ENCODE data around the gene ZPLD1. TPM values are rescaled to one million over a fixed set of nuclear protein-coding genes. Genes with fewer than 3 reads are reported as not detected.

ZPLD1 gene
- total RNA-seq, 1 experiment from 2014 or later = not detected

DNA sequence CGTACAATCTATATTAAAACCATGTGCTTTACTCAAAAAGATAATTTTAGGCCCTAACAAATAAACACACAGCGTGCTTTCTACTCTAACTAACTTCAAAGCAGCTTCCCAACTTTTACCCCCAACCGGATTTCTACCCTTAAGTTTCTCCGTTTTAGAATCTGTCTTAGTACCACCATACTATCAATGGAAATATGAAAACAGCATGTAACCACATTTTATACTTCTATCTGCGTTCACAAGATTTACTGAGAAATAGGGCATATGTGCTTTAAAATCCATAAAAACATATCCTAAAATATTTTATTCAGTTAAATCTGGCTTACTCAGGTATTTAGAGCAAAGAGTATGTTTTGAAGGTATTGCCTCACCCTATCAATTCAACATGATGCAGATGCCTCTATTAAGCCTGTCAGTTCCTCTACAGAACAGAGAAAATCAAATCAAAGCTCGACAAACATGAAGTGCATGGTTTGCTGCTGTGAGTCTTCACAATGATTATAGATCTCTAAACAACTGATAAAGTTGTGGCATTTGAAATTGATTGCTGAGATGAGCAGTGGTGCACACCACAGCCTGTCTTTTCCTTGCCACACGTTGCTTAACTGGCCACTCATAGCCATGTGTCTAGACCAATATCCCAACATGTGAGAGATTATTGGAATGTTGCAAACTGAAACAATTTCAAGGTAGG lies 44.5 kb upstream of the ZPLD1 start:
- Histone ChIP-seq H4K20me1 (ENCODE audit: insufficient read depth) (no peaks in the 10 kb centered on the region), H3K36me3 (ENCODE audit: control insufficient read depth in 1 of 2, insufficient read depth in 2 of 2, low read length in 2 of 2) (no peaks in the 10 kb centered on the region), H3K9me3 (ENCODE audit: control insufficient read depth in 1 of 2, insufficient read depth in 1 of 2, low read depth in 1 of 2, low read length in 2 of 2) (no peaks in the 10 kb centered on the region), H3K4me3 (replicated peaks in 1 of 2; ENCODE audit: low read depth in 1 of 2, low read length in 2 of 2) (no peak overlapping the region), H3K9ac (ENCODE audit: low read length) (no peak overlapping the region), H3K4me2 (ENCODE audit: low read length) (no peak overlapping the region), H3K79me2 (ENCODE audit: insufficient read depth, low read length) (no peaks in the 10 kb centered on the region), H3K27ac (ENCODE audit: low read depth, low read length) (no peak overlapping the region), H3K27me3 (ENCODE audit: insufficient read depth, low read length) (no peaks in the 10 kb centered on the region), H3K9me2 (ENCODE audit: insufficient read depth) (no peaks in the 10 kb centered on the region), H3K4me1 (ENCODE audit: control insufficient read depth in 1 of 2, insufficient read depth in 2 of 2, low read length in 2 of 2) (peaks cover 0 to 4% of the 10 kb centered on the region in 2 experiments; a peak in 2 of 4 replicates), H2AFZ (ENCODE audit: low read depth, low read length, poor library complexity, severe bottlenecking) (no peak overlapping the region)
- DNase-seq (ENCODE audit: low read depth, low spot score) = no peak
- intact Hi-C loops (cut with micrococcal nuclease) = no loop called here
- ChIA-PET CTCF (no interaction called here), RAD21 (ENCODE audit: low non-redundant PET in 1 of 2, low total read pairs in 2 of 2, uncharacterized antibody in 2 of 2, unreplicated experiment in 2 of 2) (no interaction called here), POLR2A (no interaction called here)
- BruUV-seq (replicated peaks) = no TSS peak
- no peak for ATAC-seq
- TF ChIP-seq ATF3 (IDR thresholded peaks at IDR 0.05) (no peak), POLR2AphosphoS5 (IDR thresholded peaks at IDR 0.05; ENCODE audit: low read depth, low read length) (no peak), SRF (IDR thresholded peaks at IDR 0.05; ENCODE audit: low read depth) (no peak), ZFX (IDR thresholded peaks at IDR 0.05) (no peak), FOSL1 (IDR thresholded peaks at IDR 0.05; ENCODE audit: low read depth) (no peak), POLR2A (IDR thresholded peaks at IDR 0.05; ENCODE audit: borderline replicate concordance, extremely low read depth, insufficient read depth, insufficient read length) (no peak), EZH2 (IDR thresholded peaks at IDR 0.05) (no peak)
- TF ChIP-seq, protein P1, sequence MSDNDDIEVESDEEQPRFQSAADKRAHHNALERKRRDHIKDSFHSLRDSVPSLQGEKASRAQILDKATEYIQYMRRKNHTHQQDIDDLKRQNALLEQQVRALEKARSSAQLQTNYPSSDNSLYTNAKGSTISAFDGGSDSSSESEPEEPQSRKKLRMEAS (IDR thresholded peaks at IDR 0.05) = no peak

DNA sequence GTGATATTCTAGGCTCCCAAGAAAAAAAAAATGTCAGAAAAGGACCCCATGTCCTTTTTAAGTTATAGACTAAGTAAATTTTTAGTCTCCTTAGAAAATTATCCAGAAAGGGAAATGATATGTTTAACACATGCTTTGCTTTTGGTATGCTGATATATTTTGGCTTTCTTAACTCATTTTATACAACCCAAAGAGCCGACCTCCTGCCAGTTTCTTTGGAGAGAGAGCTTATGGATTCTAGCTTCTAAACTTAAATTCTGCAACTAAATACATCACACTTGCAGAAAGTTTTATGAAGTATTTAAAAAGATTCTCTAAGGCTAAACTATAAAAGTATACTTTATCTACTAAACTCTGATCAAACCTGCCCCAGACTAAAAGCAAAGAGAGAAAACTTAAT lies 43.9 kb upstream of the ZPLD1 start:
- intact Hi-C loops (cut with micrococcal nuclease) = no loop called here
- ChIA-PET CTCF (no interaction called here), POLR2A (no interaction called here), RAD21 (ENCODE audit: low non-redundant PET in 1 of 2, low total read pairs in 2 of 2, uncharacterized antibody in 2 of 2, unreplicated experiment in 2 of 2) (no interaction called here)
- Histone ChIP-seq H3K9me2 (ENCODE audit: insufficient read depth) (no peaks in the 10 kb centered on the region), H3K36me3 (ENCODE audit: control insufficient read depth in 1 of 2, insufficient read depth in 2 of 2, low read length in 2 of 2) (no peaks in the 10 kb centered on the region), H3K9ac (ENCODE audit: low read length) (no peak overlapping the region), H3K27me3 (ENCODE audit: insufficient read depth, low read length) (no peaks in the 10 kb centered on the region), H3K27ac (ENCODE audit: low read depth, low read length) (no peak overlapping the region), H4K20me1 (ENCODE audit: insufficient read depth) (no peaks in the 10 kb centered on the region), H3K4me2 (ENCODE audit: low read length) (no peak overlapping the region), H2AFZ (ENCODE audit: low read depth, low read length, poor library complexity, severe bottlenecking) (no peak overlapping the region), H3K4me3 (replicated peaks in 1 of 2; ENCODE audit: low read depth in 1 of 2, low read length in 2 of 2) (no peak overlapping the region), H3K9me3 (ENCODE audit: control insufficient read depth in 1 of 2, insufficient read depth in 1 of 2, low read depth in 1 of 2, low read length in 2 of 2) (no peaks in the 10 kb centered on the region), H3K4me1 (ENCODE audit: control insufficient read depth in 1 of 2, insufficient read depth in 2 of 2, low read length in 2 of 2) (peaks cover 0 to 4% of the 10 kb centered on the region in 2 experiments; a peak in 2 of 4 replicates), H3K79me2 (ENCODE audit: insufficient read depth, low read length) (no peaks in the 10 kb centered on the region)
- BruUV-seq (replicated peaks) = no TSS peak
- ATAC-seq (no peak), DNase-seq (ENCODE audit: low read depth, low spot score) (no peak)
- no peak for TF ChIP-seq CTCF (IDR thresholded peaks at IDR 0.05 in 2 of 3, conservative IDR thresholded peaks at IDR 0.05 in 1 of 3; ENCODE audit: borderline replicate concordance in 1 of 3, insufficient read depth in 1 of 3, low read depth in 2 of 3, low read length in 2 of 3)
- TF ChIP-seq POLR2AphosphoS5 (IDR thresholded peaks at IDR 0.05; ENCODE audit: low read depth, low read length) = no peak
- no peak for TF ChIP-seq EZH2 (IDR thresholded peaks at IDR 0.05)
- TF ChIP-seq CEBPB (IDR thresholded peaks at IDR 0.05; ENCODE audit: low read depth) = no peak
- no peak for TF ChIP-seq RAD21 (IDR thresholded peaks at IDR 0.05; ENCODE audit: low read depth)
- no peak for TF ChIP-seq SP1 (IDR thresholded peaks at IDR 0.05; ENCODE audit: low read depth)
- TF ChIP-seq ZNF274 (IDR thresholded peaks at IDR 0.05; ENCODE audit: low read depth, low read length) = no peak

Measured in HCT116 (cell line).